ENCODE data around the gene IBA57. TPM values are rescaled to one million over a fixed set of nuclear protein-coding genes. Genes with fewer than 3 reads are reported as not detected.

IBA57 gene
- total RNA-seq, 1 donor from 2014 or later = 14.5 TPM

- intact Hi-C loops (cut with micrococcal nuclease) = no loop called here
- H3K27ac Mint-ChIP-seq = no peak within 1 kb of the TSS
- POLR2A ChIA-PET = no interaction called here
- DNase-seq (no peak), ATAC-seq (ENCODE audit: low read depth) (no peak)
- no peaks in the 10 kb centered on the region for H3K9me3 Mint-ChIP-seq
- CTCF ChIA-PET = no interaction called here
- no peaks in the 10 kb centered on the region for H3K36me3 Mint-ChIP-seq (ENCODE audit: low read depth)
- H3K4me3 Mint-ChIP-seq = no peak within 1 kb of the TSS
- no peaks in the 10 kb centered on the region for H3K27me3 Mint-ChIP-seq
- TF ChIP-seq CTCF (IDR thresholded peaks at IDR 0.05) = no peak
- no peaks in the 10 kb centered on the region for H3K4me1 Mint-ChIP-seq
Measured at GRCh38 chr1:228207851-228208821, 42.5 kb downstream of the IBA57 start, which contains the start of gene OBSCN. Gene OBSCN, plus strand, starts transcription at chr1:228208044. Its CDS starts 3,740 bp downstream, at chr1:228211784.

DNA sequence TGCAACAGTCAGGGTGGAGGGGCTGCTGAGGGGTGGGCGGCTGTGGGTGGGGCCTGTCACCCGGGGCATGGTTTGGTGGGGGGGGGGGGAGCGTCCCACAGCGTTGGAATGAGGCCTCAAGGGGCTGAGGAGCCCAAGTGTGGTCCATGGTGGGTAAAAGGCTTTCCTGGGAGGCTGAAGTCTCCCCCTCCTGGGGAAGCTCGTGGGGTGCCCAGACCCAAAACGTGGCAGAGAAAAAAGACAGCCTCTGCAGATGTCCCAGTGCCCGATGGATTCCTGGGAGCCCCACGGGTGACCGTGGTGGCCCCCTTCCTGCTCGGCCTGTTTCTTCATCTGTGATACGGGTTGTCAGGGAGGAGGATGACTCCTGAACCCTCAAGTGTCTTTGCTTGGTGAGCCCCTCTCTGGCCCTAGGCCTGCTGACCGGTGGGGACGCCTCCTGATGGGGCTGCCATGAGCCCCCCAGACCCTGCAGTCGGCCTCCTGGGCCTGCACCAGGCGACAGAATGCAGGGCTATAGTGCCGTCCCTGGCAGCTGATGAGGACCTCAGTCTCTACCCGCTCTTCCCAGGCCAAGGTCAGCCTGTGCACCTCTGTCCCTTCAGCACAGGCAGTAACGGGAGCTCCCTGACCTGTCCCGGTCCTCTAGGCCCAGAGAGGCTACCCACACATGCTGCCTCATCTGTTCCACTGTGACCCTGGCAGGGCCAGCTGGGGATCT, 43.4 kb downstream of the IBA57 start:
- Mint-ChIP-seq H3K9me3 (no peaks in the 10 kb centered on the region), H3K27ac (no peak overlapping the region), H3K36me3 (ENCODE audit: low read depth) (no peaks in the 10 kb centered on the region), H3K4me3 (no peak overlapping the region), H3K4me1 (peaks cover 2% of the 10 kb centered on the region), H3K27me3 (no peaks in the 10 kb centered on the region)
- no peak for ATAC-seq (ENCODE audit: low read depth)
- no peak for TF ChIP-seq CTCF (IDR thresholded peaks at IDR 0.05)
- ChIA-PET CTCF (no interaction called here), POLR2A (no interaction called here)
- no peak for DNase-seq
- intact Hi-C loops (cut with micrococcal nuclease) = no loop called here

DNA sequence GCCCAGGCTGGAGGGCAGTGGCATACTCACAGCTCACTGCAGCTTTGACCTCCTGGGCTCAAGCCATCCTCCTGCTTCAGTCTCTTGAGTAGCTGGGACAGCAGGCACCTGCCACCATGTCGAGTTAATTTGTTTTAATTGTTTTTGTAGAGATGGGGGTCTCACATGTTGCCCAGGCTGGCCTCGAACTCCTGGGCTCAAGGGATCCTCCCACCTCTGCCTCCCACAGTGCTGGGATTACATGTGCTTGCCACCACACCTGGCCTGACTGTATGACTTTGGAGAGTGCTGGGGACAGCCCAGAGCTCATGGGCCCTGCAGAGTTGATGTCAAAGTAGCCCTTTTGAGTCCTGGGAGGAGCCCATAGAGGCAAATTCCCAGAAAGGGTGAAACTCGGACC, 44.1 kb downstream of the IBA57 start:
- H3K27ac Mint-ChIP-seq = no peak overlapping the region
- H3K4me3 Mint-ChIP-seq = no peak overlapping the region
- H3K9me3 Mint-ChIP-seq = no peaks in the 10 kb centered on the region
- CTCF ChIA-PET = interaction anchor here (1.2 kb wide), 1 partner anchor 10 kb away, joined by 4 read pairs; no protein-coding TSS in a partner anchor
- intact Hi-C loops (cut with micrococcal nuclease) = loop anchor here (10.0 kb wide), 2 partner anchors 275 to 655 kb away; partner anchors contain the start of gene RNF187
- peaks cover 2% of the 10 kb centered on the region for H3K4me1 Mint-ChIP-seq
- TF ChIP-seq CTCF (IDR thresholded peaks at IDR 0.05) = no peak
- DNase-seq = no peak
- no peaks in the 10 kb centered on the region for H3K36me3 Mint-ChIP-seq (ENCODE audit: low read depth)
- no peak for ATAC-seq (ENCODE audit: low read depth)
- no peaks in the 10 kb centered on the region for H3K27me3 Mint-ChIP-seq
- POLR2A ChIA-PET = no interaction called here

- DNase-seq (no peak), ATAC-seq (ENCODE audit: low read depth) (no peak)
- Mint-ChIP-seq H3K9me3 (no peaks in the 10 kb centered on the region), H3K27ac (no peak overlapping the region), H3K4me1 (peaks cover 2% of the 10 kb centered on the region), H3K36me3 (ENCODE audit: low read depth) (no peaks in the 10 kb centered on the region), H3K27me3 (no peaks in the 10 kb centered on the region), H3K4me3 (no peak overlapping the region)
- intact Hi-C loops (cut with micrococcal nuclease) = loop anchor here (10.0 kb wide), 2 partner anchors 275 to 655 kb away; partner anchors contain the start of gene RNF187
- ChIA-PET POLR2A (no interaction called here), CTCF (interaction anchor here (1.2 kb wide), 1 partner anchor 9 kb away, joined by 4 read pairs; no protein-coding TSS in a partner anchor)
- no peak for TF ChIP-seq CTCF (IDR thresholded peaks at IDR 0.05)
Measured at GRCh38 chr1:228210076-228210651, 44.6 kb downstream of the IBA57 start.

All from activated B cell treated with CpG ODN at 0.5 μM for 24 hours (primary cell).